Glutamatergic neuron (in vitro differentiated cells): ENCODE measurements around the gene SFXN4. TPM values are rescaled to one million over a fixed set of nuclear protein-coding genes. Genes with fewer than 3 reads are reported as not detected.

Experiments
- DNase-seq: peaks from one replicate; pipeline ENCODE4 v3.0.0; 2022
- H3K27ac Mint-ChIP-seq: one replicate; pipeline ENCODE4 v1.8.0; 2020; ENCODE audit warnings: mild to moderate bottlenecking, mixed read lengths, inconsistent platforms; ENCODE audit not compliant: unreplicated experiment
- H3K27me3 Mint-ChIP-seq: one replicate; pipeline ENCODE4 v1.8.0; 2020; ENCODE audit warnings: mild to moderate bottlenecking, moderate library complexity, mixed read lengths, inconsistent platforms; ENCODE audit not compliant: unreplicated experiment
- H3K36me3 Mint-ChIP-seq: one replicate; pipeline ENCODE4 v1.8.0; 2020; ENCODE audit warnings: mild to moderate bottlenecking, mixed read lengths, inconsistent platforms; ENCODE audit not compliant: unreplicated experiment
- H3K4me1 Mint-ChIP-seq: one replicate; pipeline ENCODE4 v1.8.0; 2020; ENCODE audit warnings: mild to moderate bottlenecking, low read depth, mixed read lengths, inconsistent platforms; ENCODE audit not compliant: unreplicated experiment
- H3K4me3 Mint-ChIP-seq: one replicate; pipeline ENCODE4 v1.8.0; 2020; ENCODE audit warnings: mild to moderate bottlenecking, mixed read lengths, inconsistent platforms; ENCODE audit not compliant: unreplicated experiment
- H3K9me3 Mint-ChIP-seq: one replicate; pipeline ENCODE4 v1.8.0; 2020; ENCODE audit warnings: mild to moderate bottlenecking, moderate library complexity, mixed read lengths, inconsistent platforms; ENCODE audit not compliant: unreplicated experiment
- CTCF ChIP-seq: fragments of 200-600 bp; sonication (generic); IDR thresholded peaks from one replicate; pipeline ENCODE4 v1.5.0; 2021; ENCODE audit not compliant: partially characterized antibody, unreplicated experiment
- total RNA-seq: library from RNA; stranded (reverse); fragmentation: NEBNext Ultra II Directional; extraction: Animal tissue kit (Norgen Biotek cat#: 25700); gene quantifications from one replicate; pipeline ENCODE4 v1.2.1, GENCODE V29; 2021; ENCODE audit not compliant: unreplicated experiment

Gene SFXN4
- total RNA-seq, 1 donor from 2014 or later, result 12.2 TPM

DNA sequence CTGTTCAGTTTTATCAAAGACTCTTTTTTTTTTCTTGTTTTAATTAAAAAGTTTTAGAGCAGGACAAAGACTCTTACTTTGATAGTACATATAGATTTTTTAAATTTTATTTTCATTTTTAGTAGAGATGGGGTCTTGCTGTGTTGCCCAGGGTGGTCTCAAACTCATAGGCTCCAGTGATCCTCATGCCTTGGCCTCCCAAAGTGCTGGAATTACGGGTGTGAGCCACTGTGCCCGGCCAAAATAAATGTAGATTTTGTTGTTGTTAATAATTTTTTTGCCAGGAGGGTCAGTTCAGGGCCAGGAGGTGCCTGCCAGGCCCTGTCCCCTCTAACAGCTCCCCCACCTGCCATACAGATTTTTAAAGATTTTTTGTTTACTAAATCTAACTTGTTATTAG, 44.6 kb downstream of the SFXN4 start:
- peaks cover 2% of the 10 kb centered on the region for H3K36me3 Mint-ChIP-seq
- no peak for TF ChIP-seq CTCF
- no peaks in the 10 kb centered on the region for H3K27me3 Mint-ChIP-seq
- no peak for DNase-seq
- no peak overlapping the region for H3K4me3 Mint-ChIP-seq
- no peaks in the 10 kb centered on the region for H3K9me3 Mint-ChIP-seq
- no peak overlapping the region for H3K27ac Mint-ChIP-seq
- H3K4me1 Mint-ChIP-seq, result no peaks in the 10 kb centered on the region

GRCh38 chr10:119120413-119120867, 45.1 kb downstream of the SFXN4 start:
- H3K27me3 Mint-ChIP-seq, result no peaks in the 10 kb centered on the region
- H3K9me3 Mint-ChIP-seq, result no peaks in the 10 kb centered on the region
- H3K4me1 Mint-ChIP-seq, result no peaks in the 10 kb centered on the region
- H3K36me3 Mint-ChIP-seq, result no peaks in the 10 kb centered on the region
- DNase-seq, result no peak
- no peak overlapping the region for H3K27ac Mint-ChIP-seq
- no peak overlapping the region for H3K4me3 Mint-ChIP-seq
- no peak for TF ChIP-seq CTCF

- no peak for TF ChIP-seq CTCF
- Mint-ChIP-seq H3K9me3 (no peaks in the 10 kb centered on the region), H3K36me3 (no peaks in the 10 kb centered on the region), H3K4me1 (no peaks in the 10 kb centered on the region), H3K27me3 (no peaks in the 10 kb centered on the region), H3K4me3 (no peak overlapping the region), H3K27ac (no peak overlapping the region)
- no peak for DNase-seq
Measured at GRCh38 chr10:119119400-119119799, 46.1 kb downstream of the SFXN4 start.

- Mint-ChIP-seq H3K9me3 (no peaks in the 10 kb centered on the region), H3K36me3 (no peaks in the 10 kb centered on the region), H3K4me1 (no peaks in the 10 kb centered on the region), H3K27ac (peak overlapping the region; percentile 35), H3K4me3 (no peak overlapping the region), H3K27me3 (no peaks in the 10 kb centered on the region)
- TF ChIP-seq CTCF, result no peak
- DNase-seq, result no peak
Measured at GRCh38 chr10:119118231-119118630, 47.3 kb downstream of the SFXN4 start.

DNA sequence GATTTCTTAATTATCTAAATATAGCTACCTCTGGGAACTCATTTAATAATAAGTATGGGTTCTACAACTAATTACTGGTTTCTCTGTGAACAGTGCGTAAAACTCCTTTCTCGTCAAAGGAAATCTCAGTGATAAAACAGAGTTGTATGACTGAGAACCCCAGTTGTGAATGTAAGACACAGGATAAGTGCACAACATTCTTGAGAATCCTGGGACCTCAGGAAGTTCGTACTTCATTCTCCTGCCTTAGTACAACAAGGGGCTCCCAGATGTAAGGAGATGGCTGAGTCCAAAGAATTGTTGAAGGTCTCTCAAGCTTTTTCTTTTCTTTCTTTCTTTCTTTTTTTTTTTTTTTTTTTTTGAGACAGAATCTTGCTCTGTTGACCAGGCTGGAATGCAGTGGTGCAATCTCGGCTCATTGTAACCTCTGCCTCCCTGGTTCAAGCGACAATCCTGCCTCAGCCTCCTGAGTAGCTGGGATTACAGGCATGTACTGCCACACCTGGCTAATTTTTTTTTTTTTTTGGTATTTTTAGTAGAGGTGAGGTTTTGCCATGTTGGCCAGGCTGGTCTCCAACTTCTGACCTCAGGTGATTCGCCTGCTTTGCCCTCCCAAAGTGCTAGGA, 49.1 kb downstream of the SFXN4 start:
- no peaks in the 10 kb centered on the region for H3K4me1 Mint-ChIP-seq
- no peaks in the 10 kb centered on the region for H3K27me3 Mint-ChIP-seq
- no peaks in the 10 kb centered on the region for H3K36me3 Mint-ChIP-seq
- no peak overlapping the region for H3K4me3 Mint-ChIP-seq
- no peak for TF ChIP-seq CTCF
- no peaks in the 10 kb centered on the region for H3K9me3 Mint-ChIP-seq
- no peak overlapping the region for H3K27ac Mint-ChIP-seq
- DNase-seq, result no peak
